Measurements from ENCODE around the gene MARK4.

MARK4 gene

GRCh38 chr19:45275370-45275971 is 24.4 kb downstream of the MARK4 start:
- peak; percentile 94 for DNase-seq

- peak; percentile 91 for DNase-seq
These were observed 25.2 kb downstream of the MARK4 start for GRCh38 chr19:45276284-45276687.

- no peak for DNase-seq
These were observed 27.0 kb downstream of the MARK4 start for GRCh38 chr19:45278087-45278486.

GRCh38 chr19:45279587-45280192 is 28.6 kb downstream of the MARK4 start:
- no peak for DNase-seq

- DNase-seq = no peak
These were observed 29.4 kb downstream of the MARK4 start for GRCh38 chr19:45280471-45280961.

- DNase-seq = no peak
These were observed 32.5 kb downstream of the MARK4 start for GRCh38 chr19:45283443-45284033.

GRCh38 chr19:45290381-45290931 is 39.4 kb downstream of the MARK4 start:
- DNase-seq = no peak

GRCh38 chr19:45291834-45292233 is 40.8 kb downstream of the MARK4 start:
- no peak for DNase-seq

GRCh38 chr19:45293682-45294081 is 42.6 kb downstream of the MARK4 start:
- DNase-seq = no peak

- no peak for DNase-seq
These were observed 43.4 kb downstream of the MARK4 start for GRCh38 chr19:45294291-45295029.

- no peak for DNase-seq
These were observed 44.8 kb downstream of the MARK4 start for GRCh38 chr19:45295873-45296272.

- DNase-seq = no peak
These were observed 45.3 kb downstream of the MARK4 start for GRCh38 chr19:45296355-45296754.

GRCh38 chr19:45297674-45298073 is 46.6 kb downstream of the MARK4 start:
- DNase-seq = no peak

GRCh38 chr19:45298264-45298663 is 47.2 kb downstream of the MARK4 start:
- DNase-seq = no peak

- DNase-seq = no peak
These were observed 48.6 kb downstream of the MARK4 start for GRCh38 chr19:45299719-45300118.

GRCh38 chr19:45302416-45302815 is 51.3 kb downstream of the MARK4 start:
- no peak for DNase-seq

GRCh38 chr19:45303269-45304060 is 52.4 kb downstream of the MARK4 start:
- DNase-seq = no peak

- DNase-seq = no peak
These were observed 53.3 kb downstream of the MARK4 start for GRCh38 chr19:45304141-45304926.

- no peak for DNase-seq
These were observed 53.9 kb downstream of the MARK4 start for GRCh38 chr19:45305007-45305406.

GRCh38 chr19:45305421-45305820 is 54.4 kb downstream of the MARK4 start:
- no peak for DNase-seq

- no peak for DNase-seq
These were observed 55.0 kb downstream of the MARK4 start for GRCh38 chr19:45306040-45306439.

All from NCI-H2171 treated with DMSO at 0.1 percent for 48 hours (cell line).